ENCODE results near the gene MCTP2.
"Not testable (repeated sequence)": the region's sequence is repeated elsewhere in the genome, so short reads cannot be mapped to it uniquely, and the experiment has no call there.

MCTP2 gene

GRCh38 chr15:94250801-94251200 is 19.4 kb downstream of the MCTP2 start:
- no peak for TF ChIP-seq CTCF (IDR thresholded peaks at IDR 0.05; ENCODE audit: low read depth, low read length)
- in situ Hi-C loops (cut with HindIII; ENCODE audit: low sequenced_read_pairs), result no loop called here

GRCh38 chr15:94252223-94252766 is 20.9 kb downstream of the MCTP2 start:
- no peak overlapping the region for H3K4me3 ChIP-seq (ENCODE audit: low read depth, low read length)
- DNase-seq (ENCODE audit: low read depth, low spot score), result no peak
- no peak for TF ChIP-seq CTCF (IDR thresholded peaks at IDR 0.05; ENCODE audit: low read depth, low read length)
- in situ Hi-C loops (cut with HindIII; ENCODE audit: low sequenced_read_pairs), result no loop called here

More at GRCh38 chr15:94250801-94251200, 19.4 kb downstream of the MCTP2 start:
- no peak overlapping the region for H3K4me3 ChIP-seq (ENCODE audit: low read depth, low read length)
- DNase-seq (ENCODE audit: low read depth, low spot score), result no peak

- no peak overlapping the region for H3K4me3 ChIP-seq (ENCODE audit: low read depth, low read length)
- in situ Hi-C loops (cut with HindIII; ENCODE audit: low sequenced_read_pairs), result no loop called here
Observed at GRCh38 chr15:94252906-94253491, 21.6 kb downstream of the MCTP2 start.

DNA sequence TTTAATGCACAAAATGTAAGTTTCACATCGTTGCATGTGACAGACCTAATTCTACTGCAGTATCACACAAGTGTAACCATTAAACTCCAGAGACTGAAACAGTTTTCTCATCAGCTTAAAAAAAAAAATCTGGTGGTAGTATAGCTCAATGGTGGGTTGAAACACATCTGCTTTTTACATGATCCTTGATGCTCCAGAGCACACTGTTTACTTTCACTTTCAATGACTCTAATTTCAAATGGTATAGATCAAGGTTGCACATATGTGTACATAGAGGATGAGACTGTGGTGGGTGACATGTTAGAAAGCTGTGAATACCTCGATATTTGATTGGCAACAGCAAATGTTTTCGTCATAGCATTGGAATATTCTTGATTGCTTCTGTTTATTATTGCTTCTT is 22.4 kb downstream of the MCTP2 start:
- TF ChIP-seq CTCF (IDR thresholded peaks at IDR 0.05; ENCODE audit: low read depth, low read length), result no peak
- in situ Hi-C loops (cut with HindIII; ENCODE audit: low sequenced_read_pairs), result no loop called here
- DNase-seq (ENCODE audit: low read depth, low spot score), result no peak
- H3K4me3 ChIP-seq (ENCODE audit: low read depth, low read length), result no peak overlapping the region

More at GRCh38 chr15:94252906-94253491, 21.6 kb downstream of the MCTP2 start:
- no peak for DNase-seq (ENCODE audit: low read depth, low spot score)
- no peak for TF ChIP-seq CTCF (IDR thresholded peaks at IDR 0.05; ENCODE audit: low read depth, low read length)

GRCh38 chr15:94255540-94255939 is 24.2 kb downstream of the MCTP2 start:
- in situ Hi-C loops (cut with HindIII; ENCODE audit: low sequenced_read_pairs), result no loop called here
- no peak for DNase-seq (ENCODE audit: low read depth, low spot score)
- no peak overlapping the region for H3K4me3 ChIP-seq (ENCODE audit: low read depth, low read length)
- TF ChIP-seq CTCF (IDR thresholded peaks at IDR 0.05; ENCODE audit: low read depth, low read length), result no peak

- DNase-seq (ENCODE audit: low read depth, low spot score), result no peak
- no peak overlapping the region for H3K4me3 ChIP-seq (ENCODE audit: low read depth, low read length)
- in situ Hi-C loops (cut with HindIII; ENCODE audit: low sequenced_read_pairs), result no loop called here
- no peak for TF ChIP-seq CTCF (IDR thresholded peaks at IDR 0.05; ENCODE audit: low read depth, low read length)
Observed at GRCh38 chr15:94256511-94256910, 25.1 kb downstream of the MCTP2 start.

DNA sequence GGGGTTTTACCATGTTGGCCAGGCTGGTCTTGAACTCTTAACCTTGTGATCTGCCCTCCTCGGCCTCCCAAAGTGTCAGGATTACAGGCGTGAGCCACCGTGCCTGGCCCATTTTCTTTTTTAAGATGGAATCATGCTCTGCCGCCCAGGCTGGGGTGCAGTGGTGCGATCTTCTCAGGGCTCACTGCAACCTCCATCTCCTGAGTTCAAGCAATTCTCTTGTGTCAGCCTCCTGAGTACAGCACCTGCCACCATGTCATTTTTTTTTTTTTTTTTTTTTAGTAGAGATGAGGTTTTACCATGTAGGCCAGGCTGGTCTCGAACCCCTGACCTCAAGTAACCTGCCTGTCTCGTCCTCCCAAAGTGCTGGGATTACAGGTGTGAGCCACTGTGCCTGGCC is 26.4 kb downstream of the MCTP2 start:
- DNase-seq (ENCODE audit: low read depth, low spot score); H3K4me3 ChIP-seq (ENCODE audit: low read depth, low read length); in situ Hi-C loops (cut with HindIII; ENCODE audit: low sequenced_read_pairs): not testable (repeated sequence)

All from astrocyte of the spinal cord (primary cell).